ENCODE data around the gene PPM1L.

DNA sequence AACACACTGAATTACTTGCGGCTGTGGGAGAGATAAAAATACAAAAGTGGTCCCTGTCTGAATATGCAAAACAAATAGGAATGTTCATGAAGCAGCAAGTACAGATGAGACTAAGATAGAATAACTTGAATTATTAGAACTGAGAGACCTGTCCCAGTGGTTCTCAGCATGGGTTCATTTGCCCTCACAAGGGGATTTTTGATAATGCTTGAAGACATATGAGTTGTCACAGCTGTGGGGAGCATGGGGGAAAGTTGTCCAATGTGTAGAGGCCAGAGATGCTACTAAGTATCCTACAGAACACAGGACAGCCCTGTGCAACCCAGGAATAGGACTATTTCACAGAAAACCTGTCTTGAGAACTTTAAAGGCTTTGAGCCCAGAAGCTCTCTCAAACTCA, 22.4 kb downstream of the PPM1L start:
- TF ChIP-seq POLR2A (IDR thresholded peaks at IDR 0.05; ENCODE audit: low read depth, low read length): no peak
- TF ChIP-seq SPI1 (IDR thresholded peaks at IDR 0.05; ENCODE audit: low read depth, low read length): no peak
- TF ChIP-seq POLR2AphosphoS5 (IDR thresholded peaks at IDR 0.05; ENCODE audit: low read depth, low read length): no peak
- no peak for TF ChIP-seq TAF1 (IDR thresholded peaks at IDR 0.05; ENCODE audit: low read depth, low read length)

Data from GM12891 (cell line).